Measurements from ENCODE around the gene GAREM2. TPM values are rescaled to one million over a fixed set of nuclear protein-coding genes. Genes with fewer than 3 reads are reported as not detected.

GAREM2 gene
- total and polyA plus RNA-seq, 11 donors = 0.42 to 4.1 (median 0.81) TPM

DNA sequence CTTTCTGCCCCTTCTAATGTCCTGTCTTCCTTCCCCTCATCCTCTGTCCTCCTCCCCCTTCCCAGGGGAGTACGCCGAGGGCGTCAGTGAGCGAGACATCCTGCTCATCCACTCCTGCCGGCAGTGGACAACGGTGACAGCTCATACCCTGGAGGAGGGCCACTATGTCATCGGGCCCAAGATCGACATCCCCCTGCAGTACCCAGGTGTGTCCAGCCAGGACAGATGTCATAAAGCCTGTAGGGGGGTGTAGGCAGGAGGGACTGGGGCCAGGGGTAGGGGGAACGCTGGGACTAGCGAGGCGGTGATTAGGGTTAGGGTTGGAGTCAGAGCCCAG is 3.4 kb downstream of the GAREM2 start:
- no peak overlapping the region for H3K27ac ChIP-seq
- ATAC-seq (no peak), DNase-seq (peak in 1 of 5 donors; percentile 57)
- no peak overlapping the region for H3K4me3 ChIP-seq
- no peak for TF ChIP-seq POLR2A (IDR thresholded peaks at IDR 0.05)
- TF ChIP-seq, protein P1, sequence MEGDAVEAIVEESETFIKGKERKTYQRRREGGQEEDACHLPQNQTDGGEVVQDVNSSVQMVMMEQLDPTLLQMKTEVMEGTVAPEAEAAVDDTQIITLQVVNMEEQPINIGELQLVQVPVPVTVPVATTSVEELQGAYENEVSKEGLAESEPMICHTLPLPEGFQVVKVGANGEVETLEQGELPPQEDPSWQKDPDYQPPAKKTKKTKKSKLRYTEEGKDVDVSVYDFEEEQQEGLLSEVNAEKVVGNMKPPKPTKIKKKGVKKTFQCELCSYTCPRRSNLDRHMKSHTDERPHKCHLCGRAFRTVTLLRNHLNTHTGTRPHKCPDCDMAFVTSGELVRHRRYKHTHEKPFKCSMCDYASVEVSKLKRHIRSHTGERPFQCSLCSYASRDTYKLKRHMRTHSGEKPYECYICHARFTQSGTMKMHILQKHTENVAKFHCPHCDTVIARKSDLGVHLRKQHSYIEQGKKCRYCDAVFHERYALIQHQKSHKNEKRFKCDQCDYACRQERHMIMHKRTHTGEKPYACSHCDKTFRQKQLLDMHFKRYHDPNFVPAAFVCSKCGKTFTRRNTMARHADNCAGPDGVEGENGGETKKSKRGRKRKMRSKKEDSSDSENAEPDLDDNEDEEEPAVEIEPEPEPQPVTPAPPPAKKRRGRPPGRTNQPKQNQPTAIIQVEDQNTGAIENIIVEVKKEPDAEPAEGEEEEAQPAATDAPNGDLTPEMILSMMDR (IDR thresholded peaks at IDR 0.05) = no peak
- peaks cover 3 to 33% (median 12%) of the 10 kb centered on the region in 12 donors for H3K4me1 ChIP-seq
- intact Hi-C loops (cut with DNase I) = no loop called here
- H3K27me3 ChIP-seq = peaks cover 8 to 38% (median 24%) of the 10 kb centered on the region in 9 donors
- 70 to 79% (median 71%) methylated on average over 11 of the region's 11 CpGs for WGBS, 4 donors
- no peaks in the 10 kb centered on the region for H3K9me3 ChIP-seq
- no peaks in the 10 kb centered on the region for H3K36me3 ChIP-seq

DNA sequence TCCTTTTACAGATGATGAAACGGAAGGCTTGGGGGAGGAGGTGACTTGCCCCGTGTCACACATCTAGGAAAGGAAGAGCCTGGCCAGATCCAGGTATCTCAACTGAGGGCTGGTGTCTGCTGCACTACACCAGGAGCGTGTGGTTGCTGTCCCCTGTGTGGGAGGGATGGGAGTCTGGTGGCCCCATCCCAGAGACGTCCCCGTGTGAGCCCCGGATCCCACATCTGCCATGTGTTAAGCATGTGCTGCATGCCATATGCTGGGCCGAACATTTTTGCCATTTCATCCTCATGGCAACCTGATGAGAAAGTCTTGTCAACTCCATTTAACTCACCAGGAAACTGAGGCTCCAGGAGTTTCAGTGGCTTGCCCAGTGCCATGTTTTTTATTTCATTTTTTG is 4.2 kb downstream of the GAREM2 start:
- no peak overlapping the region for H3K27ac ChIP-seq
- no peaks in the 10 kb centered on the region for H3K36me3 ChIP-seq
- no peak overlapping the region for H3K4me3 ChIP-seq
- ATAC-seq (no peak), DNase-seq (peak in 2 of 5 donors; percentile 15 to 25)
- WGBS, 4 donors = 91 to 95% (median 95%) methylated on average over 7 of the region's 7 CpGs
- TF ChIP-seq, protein P1 (IDR thresholded peaks at IDR 0.05) = no peak
- no peak for TF ChIP-seq POLR2A (IDR thresholded peaks at IDR 0.05)
- intact Hi-C loops (cut with DNase I) = no loop called here
- no peaks in the 10 kb centered on the region for H3K9me3 ChIP-seq
- H3K27me3 ChIP-seq = peaks cover 8 to 34% (median 21%) of the 10 kb centered on the region in 9 donors
- peaks cover 3 to 33% (median 12%) of the 10 kb centered on the region in 12 donors for H3K4me1 ChIP-seq

DNA sequence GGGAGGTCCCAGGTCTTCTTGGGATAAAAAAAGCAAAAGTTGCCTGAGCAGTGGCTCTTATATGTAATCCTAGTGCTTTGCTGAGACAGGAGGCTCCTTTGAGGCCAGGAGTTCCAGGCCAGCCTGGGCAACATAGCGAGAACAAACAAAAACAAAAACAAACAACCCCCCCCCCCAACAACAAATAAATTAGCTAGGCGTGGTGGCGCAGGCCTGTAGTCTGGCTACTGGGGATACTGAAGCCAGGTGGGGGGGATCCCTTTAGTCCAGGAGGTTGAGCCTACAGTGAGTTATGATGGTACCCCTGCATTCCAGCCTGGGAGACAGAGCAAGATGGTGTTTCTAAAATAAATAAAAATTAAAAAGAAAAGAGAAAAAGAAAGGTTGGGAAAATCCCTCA is 5.4 kb downstream of the GAREM2 start:
- Histone ChIP-seq H3K27ac (no peak overlapping the region), H3K36me3 (no peaks in the 10 kb centered on the region), H3K27me3 (peaks cover 6 to 26% (median 16%) of the 10 kb centered on the region in 9 donors), H3K4me1 (peaks cover 2 to 25% (median 10%) of the 10 kb centered on the region in 12 donors), H3K4me3 (peak overlapping the region in 10 of 12 donors; percentile 53 to 70 (median 58)), H3K9me3 (no peaks in the 10 kb centered on the region)
- 96 to 99% (median 97%) methylated on average over 3 of the region's 3 CpGs for WGBS, 4 donors
- intact Hi-C loops (cut with DNase I) = no loop called here
- ATAC-seq = no peak
- TF ChIP-seq, protein P1 (IDR thresholded peaks at IDR 0.05) = no peak
- TF ChIP-seq POLR2A (IDR thresholded peaks at IDR 0.05) = no peak
- no peak for DNase-seq

DNA sequence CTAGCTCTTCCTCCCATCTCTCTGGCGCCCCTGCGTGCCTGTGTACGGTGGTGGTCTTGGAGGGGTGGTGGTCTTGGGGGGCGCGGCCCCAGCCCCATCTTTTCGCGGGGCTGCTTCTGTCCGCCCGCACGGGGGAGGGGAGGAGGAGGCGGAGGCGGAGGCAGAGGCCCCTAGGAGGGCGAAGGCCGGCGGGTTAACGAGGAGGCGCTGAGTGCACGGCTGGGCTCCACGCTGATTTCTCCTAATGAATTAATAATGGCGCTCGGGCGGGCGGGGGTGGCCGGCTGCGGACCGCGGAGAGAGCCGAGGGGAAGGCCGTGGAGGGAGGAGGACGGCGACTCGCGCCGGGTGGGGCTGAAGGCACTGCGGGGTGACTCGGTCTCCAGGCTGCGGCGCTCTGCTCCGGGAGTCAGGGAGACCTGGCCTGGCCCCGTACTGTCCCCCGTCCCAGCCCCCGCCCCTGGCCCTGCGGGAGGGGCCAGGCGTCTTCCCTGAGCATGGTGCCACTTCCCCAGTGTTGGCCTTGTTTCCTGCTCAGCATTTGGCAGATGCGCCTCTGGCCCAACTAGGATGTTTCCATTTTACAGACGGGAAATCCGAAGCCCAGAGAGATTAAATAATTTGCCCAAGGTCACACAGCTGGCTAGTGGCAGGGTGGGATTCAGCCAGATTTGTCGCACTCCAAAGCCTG is 6.0 kb downstream of the GAREM2 start:
- no peak overlapping the region for H3K27ac ChIP-seq
- WGBS, 4 donors = 1 to 8% (median 2%) methylated on average over 15 to 48 of the region's 48 CpGs
- peak in 2 of 5 donors; percentile 31 to 71 for DNase-seq

More for the DNA sequence above, 6.0 kb downstream of the GAREM2 start:
- Histone ChIP-seq H3K4me1 (peaks cover 0 to 19% (median 8%) of the 10 kb centered on the region in 12 donors), H3K4me3 (peak overlapping the region; percentile 23 to 70 (median 58)), H3K9me3 (no peaks in the 10 kb centered on the region), H3K27me3 (peaks cover 0 to 19% (median 10%) of the 10 kb centered on the region in 9 donors), H3K36me3 (no peaks in the 10 kb centered on the region)
- peak; percentile 25 to 57 (median 42) for ATAC-seq
- intact Hi-C loops (cut with DNase I) = no loop called here
- TF ChIP-seq, protein P1 (IDR thresholded peaks at IDR 0.05) = peak in 1 of 12 donors; percentile 8
- no peak for TF ChIP-seq POLR2A (IDR thresholded peaks at IDR 0.05)

Measured in heart left ventricle (tissue), 16 donors.